Mesendoderm (in vitro differentiated cells): ENCODE measurements around the gene CDKN2AIPNL.

Experiments
- DNase-seq: peaks from one replicate; pipeline ENCODE4 v3.0.0; 2013
- H2AK5ac ChIP-seq: 2 replicates; pipeline ENCODE4 v1.6.1; 2013; ENCODE audit warnings: low read length, inconsistent platforms
- H2BK120ac ChIP-seq: 2 replicates; pipeline ENCODE4 v1.6.1; 2013; ENCODE audit warnings: low read depth, mild to moderate bottlenecking, low read length, moderate library complexity, mixed read lengths
- H2BK15ac ChIP-seq: replicated peaks from 2 replicates; pipeline ENCODE4 v1.6.1; 2013; ENCODE audit warnings: low read depth, mild to moderate bottlenecking, moderate library complexity
- H2BK5ac ChIP-seq: 2 replicates; pipeline ENCODE4 v1.6.1; 2013; ENCODE audit warnings: low read length, inconsistent platforms
- H3K18ac ChIP-seq: 2 replicates; pipeline ENCODE4 v1.6.1; 2013; ENCODE audit warnings: mild to moderate bottlenecking, low read length, mixed read lengths
- H3K23ac ChIP-seq: one replicate; pipeline ENCODE4 v1.6.1; 2013; ENCODE audit warnings: low read length
- H3K27ac ChIP-seq: 2 replicates; pipeline ENCODE4 v1.5.1; 2013; ENCODE audit warnings: low read depth, mild to moderate bottlenecking, inconsistent platforms, low read length, moderate library complexity
- H3K27me3 ChIP-seq: 2 replicates; pipeline ENCODE4 v1.6.1; 2013; ENCODE audit warnings: low read length, control low read depth, mild to moderate bottlenecking, inconsistent platforms; ENCODE audit not compliant: insufficient read depth, poor library complexity
- H3K36me3 ChIP-seq: 2 replicates; pipeline ENCODE4 v1.6.1; 2013; ENCODE audit warnings: low read length, inconsistent platforms; ENCODE audit not compliant: control insufficient read depth, insufficient read depth
- H3K4ac ChIP-seq: one replicate; pipeline ENCODE4 v1.6.1; 2013; ENCODE audit warnings: low read depth, mild to moderate bottlenecking, low read length, moderate library complexity
- H3K4me1 ChIP-seq: 2 replicates; pipeline ENCODE4 v1.6.1; 2013; ENCODE audit warnings: low read depth, low read length, inconsistent platforms; ENCODE audit not compliant: control insufficient read depth
- H3K4me2 ChIP-seq: 2 replicates; pipeline ENCODE4 v1.6.1; 2013; ENCODE audit warnings: low read length
- H3K4me3 ChIP-seq: 2 replicates; pipeline ENCODE4 v1.5.1; 2013; ENCODE audit warnings: mild to moderate bottlenecking, low read length
- H3K56ac ChIP-seq: one replicate; pipeline ENCODE4 v1.6.1; 2013; ENCODE audit warnings: low read length
- H3K79me1 ChIP-seq: 2 replicates; pipeline ENCODE4 v1.6.1; 2013; ENCODE audit warnings: low read length, inconsistent platforms
- H3K79me2 ChIP-seq: 2 replicates; pipeline ENCODE4 v1.6.1; 2013; ENCODE audit warnings: mild to moderate bottlenecking, low read length; ENCODE audit not compliant: control insufficient read depth, insufficient read depth
- H3K9ac ChIP-seq: 2 replicates; pipeline ENCODE4 v1.6.1; 2013; ENCODE audit warnings: low read length, inconsistent platforms
- H4K5ac ChIP-seq: one replicate; pipeline ENCODE4 v1.6.1; 2013; ENCODE audit warnings: low read length
- H4K8ac ChIP-seq: one replicate; pipeline ENCODE4 v1.6.1; 2013; ENCODE audit warnings: low read depth, mild to moderate bottlenecking, control low read depth, low read length, moderate library complexity
- WGBS: extraction: QIAGEN DNeasy Blood & Tissue Kit; methylation state at CpG from one replicate; pipeline ENCODE4 v1.1.7; 2013; ENCODE audit warnings: low lambda C conversion rate, missing lambda C conversion rate; ENCODE audit not compliant: insufficient coverage; ENCODE audit errors: extremely low coverage; 5-methylcytosine and 5-hydroxymethylcytosine counted together

The CDKN2AIPNL gene

GRCh38 chr5:134457801-134458200 lies 46.1 kb upstream of the CDKN2AIPNL start:
- Histone ChIP-seq H4K8ac (no peak overlapping the region), H2AK5ac (no peak overlapping the region), H3K4me1 (no peaks in the 10 kb centered on the region), H3K4ac (no peak overlapping the region), H3K4me3 (no peak overlapping the region), H3K36me3 (no peaks in the 10 kb centered on the region), H2BK120ac (no peak overlapping the region), H2BK5ac (no peak overlapping the region), H3K18ac (no peak overlapping the region), H3K79me2 (no peaks in the 10 kb centered on the region), H3K4me2 (no peak overlapping the region), H3K27ac (no peak overlapping the region), H3K56ac (no peak overlapping the region), H3K9ac (no peak overlapping the region), H3K27me3 (no peaks in the 10 kb centered on the region), H3K79me1 (no peaks in the 10 kb centered on the region), H2BK15ac (no peak overlapping the region), H3K23ac (no peak overlapping the region), H4K5ac (no peak overlapping the region)
- DNase-seq, result no peak
- WGBS, result no CpG with 5 or more reads among the region's 3 CpGs

GRCh38 chr5:134456825-134457224 lies 45.1 kb upstream of the CDKN2AIPNL start:
- no peaks in the 10 kb centered on the region for H3K79me1 ChIP-seq

GRCh38 chr5:134455466-134455865 lies 43.8 kb upstream of the CDKN2AIPNL start:
- Histone ChIP-seq H3K4me2 (no peak overlapping the region), H3K4ac (no peak overlapping the region), H2BK120ac (no peak overlapping the region), H2BK5ac (no peak overlapping the region), H3K9ac (no peak overlapping the region), H3K56ac (no peak overlapping the region), H3K27ac (no peak overlapping the region), H3K4me1 (no peaks in the 10 kb centered on the region), H3K18ac (no peak overlapping the region), H2BK15ac (no peak overlapping the region), H3K4me3 (no peak overlapping the region), H4K5ac (no peak overlapping the region), H3K23ac (no peak overlapping the region), H3K27me3 (no peaks in the 10 kb centered on the region), H4K8ac (no peak overlapping the region), H3K79me2 (no peaks in the 10 kb centered on the region), H3K36me3 (no peaks in the 10 kb centered on the region), H3K79me1 (no peaks in the 10 kb centered on the region), H2AK5ac (no peak overlapping the region)
- no CpG with 5 or more reads among the region's 8 CpGs for WGBS
- DNase-seq, result no peak

More at GRCh38 chr5:134456825-134457224, 45.1 kb upstream of the CDKN2AIPNL start:
- WGBS, result no CpG with 5 or more reads among the region's 4 CpGs
- Histone ChIP-seq H3K4me1 (no peaks in the 10 kb centered on the region), H3K4me2 (no peak overlapping the region), H2AK5ac (no peak overlapping the region), H2BK15ac (no peak overlapping the region), H3K4me3 (no peak overlapping the region), H3K23ac (no peak overlapping the region), H2BK120ac (no peak overlapping the region), H3K18ac (no peak overlapping the region), H4K8ac (no peak overlapping the region), H3K27ac (no peak overlapping the region), H3K27me3 (no peaks in the 10 kb centered on the region), H3K4ac (no peak overlapping the region), H3K36me3 (no peaks in the 10 kb centered on the region), H3K9ac (no peak overlapping the region), H3K79me2 (no peaks in the 10 kb centered on the region), H3K56ac (no peak overlapping the region), H4K5ac (no peak overlapping the region), H2BK5ac (no peak overlapping the region)
- DNase-seq, result no peak

- H3K56ac ChIP-seq, result no peak overlapping the region
- H4K5ac ChIP-seq, result no peak overlapping the region
- no peaks in the 10 kb centered on the region for H3K79me1 ChIP-seq
- H3K4me2 ChIP-seq, result no peak overlapping the region
- H3K4ac ChIP-seq, result no peak overlapping the region
- DNase-seq, result no peak
- H4K8ac ChIP-seq, result no peak overlapping the region
- H3K36me3 ChIP-seq, result no peaks in the 10 kb centered on the region
- no peak overlapping the region for H3K4me3 ChIP-seq
- H2BK120ac ChIP-seq, result no peak overlapping the region
- H3K27ac ChIP-seq, result no peak overlapping the region
- no peak overlapping the region for H2BK5ac ChIP-seq
- no peaks in the 10 kb centered on the region for H3K79me2 ChIP-seq
- WGBS, result no CpG with 5 or more reads among the region's 2 CpGs
- H2BK15ac ChIP-seq, result no peak overlapping the region
- no peaks in the 10 kb centered on the region for H3K4me1 ChIP-seq
- no peak overlapping the region for H3K23ac ChIP-seq
- H3K27me3 ChIP-seq, result no peaks in the 10 kb centered on the region
- H3K18ac ChIP-seq, result no peak overlapping the region
- H3K9ac ChIP-seq, result no peak overlapping the region
- no peak overlapping the region for H2AK5ac ChIP-seq
These were observed 41.3 kb upstream of the CDKN2AIPNL start for GRCh38 chr5:134453016-134453415.

- Histone ChIP-seq H3K4me2 (no peak overlapping the region), H2AK5ac (no peak overlapping the region), H4K5ac (no peak overlapping the region), H2BK5ac (no peak overlapping the region), H3K79me2 (no peaks in the 10 kb centered on the region), H2BK120ac (no peak overlapping the region), H3K23ac (no peak overlapping the region), H3K4me3 (no peak overlapping the region), H3K79me1 (no peaks in the 10 kb centered on the region), H2BK15ac (no peak overlapping the region), H3K27ac (no peak overlapping the region), H3K18ac (no peak overlapping the region), H3K9ac (no peak overlapping the region), H3K4ac (no peak overlapping the region), H4K8ac (no peak overlapping the region), H3K36me3 (no peaks in the 10 kb centered on the region), H3K56ac (no peak overlapping the region), H3K4me1 (no peaks in the 10 kb centered on the region), H3K27me3 (no peaks in the 10 kb centered on the region)
- WGBS, result no CpG with 5 or more reads among the region's 1 CpG
- DNase-seq, result no peak
These were observed 40.3 kb upstream of the CDKN2AIPNL start for GRCh38 chr5:134451936-134452505.

GRCh38 chr5:134451225-134451935 lies 39.7 kb upstream of the CDKN2AIPNL start:
- no peaks in the 10 kb centered on the region for H3K4me1 ChIP-seq

More at GRCh38 chr5:134451225-134451935, 39.7 kb upstream of the CDKN2AIPNL start:
- no peak overlapping the region for H3K23ac ChIP-seq
- no peak for DNase-seq
- H3K79me1 ChIP-seq, result no peaks in the 10 kb centered on the region
- H2BK120ac ChIP-seq, result no peak overlapping the region
- H3K4me3 ChIP-seq, result no peak overlapping the region
- H2BK15ac ChIP-seq, result no peak overlapping the region
- H3K36me3 ChIP-seq, result no peaks in the 10 kb centered on the region
- H3K79me2 ChIP-seq, result no peaks in the 10 kb centered on the region
- H3K4me2 ChIP-seq, result no peak overlapping the region
- no peak overlapping the region for H3K27ac ChIP-seq
- no peak overlapping the region for H2BK5ac ChIP-seq
- no peak overlapping the region for H3K18ac ChIP-seq
- WGBS, result no CpG with 5 or more reads among the region's 3 CpGs
- H3K9ac ChIP-seq, result no peak overlapping the region
- no peak overlapping the region for H3K4ac ChIP-seq
- H3K56ac ChIP-seq, result no peak overlapping the region
- H3K27me3 ChIP-seq, result no peaks in the 10 kb centered on the region
- H4K5ac ChIP-seq, result no peak overlapping the region
- no peak overlapping the region for H2AK5ac ChIP-seq
- no peak overlapping the region for H4K8ac ChIP-seq
